Ammon's horn (tissue), 1 donor: Measurements from ENCODE around the gene SDK1.

Source experiments
- DNase-seq: peaks from one replicate; pipeline ENCODE4 v3.0.0-alpha.2; 2016; ENCODE audit warnings: low spot score

The SDK1 gene, protein sequence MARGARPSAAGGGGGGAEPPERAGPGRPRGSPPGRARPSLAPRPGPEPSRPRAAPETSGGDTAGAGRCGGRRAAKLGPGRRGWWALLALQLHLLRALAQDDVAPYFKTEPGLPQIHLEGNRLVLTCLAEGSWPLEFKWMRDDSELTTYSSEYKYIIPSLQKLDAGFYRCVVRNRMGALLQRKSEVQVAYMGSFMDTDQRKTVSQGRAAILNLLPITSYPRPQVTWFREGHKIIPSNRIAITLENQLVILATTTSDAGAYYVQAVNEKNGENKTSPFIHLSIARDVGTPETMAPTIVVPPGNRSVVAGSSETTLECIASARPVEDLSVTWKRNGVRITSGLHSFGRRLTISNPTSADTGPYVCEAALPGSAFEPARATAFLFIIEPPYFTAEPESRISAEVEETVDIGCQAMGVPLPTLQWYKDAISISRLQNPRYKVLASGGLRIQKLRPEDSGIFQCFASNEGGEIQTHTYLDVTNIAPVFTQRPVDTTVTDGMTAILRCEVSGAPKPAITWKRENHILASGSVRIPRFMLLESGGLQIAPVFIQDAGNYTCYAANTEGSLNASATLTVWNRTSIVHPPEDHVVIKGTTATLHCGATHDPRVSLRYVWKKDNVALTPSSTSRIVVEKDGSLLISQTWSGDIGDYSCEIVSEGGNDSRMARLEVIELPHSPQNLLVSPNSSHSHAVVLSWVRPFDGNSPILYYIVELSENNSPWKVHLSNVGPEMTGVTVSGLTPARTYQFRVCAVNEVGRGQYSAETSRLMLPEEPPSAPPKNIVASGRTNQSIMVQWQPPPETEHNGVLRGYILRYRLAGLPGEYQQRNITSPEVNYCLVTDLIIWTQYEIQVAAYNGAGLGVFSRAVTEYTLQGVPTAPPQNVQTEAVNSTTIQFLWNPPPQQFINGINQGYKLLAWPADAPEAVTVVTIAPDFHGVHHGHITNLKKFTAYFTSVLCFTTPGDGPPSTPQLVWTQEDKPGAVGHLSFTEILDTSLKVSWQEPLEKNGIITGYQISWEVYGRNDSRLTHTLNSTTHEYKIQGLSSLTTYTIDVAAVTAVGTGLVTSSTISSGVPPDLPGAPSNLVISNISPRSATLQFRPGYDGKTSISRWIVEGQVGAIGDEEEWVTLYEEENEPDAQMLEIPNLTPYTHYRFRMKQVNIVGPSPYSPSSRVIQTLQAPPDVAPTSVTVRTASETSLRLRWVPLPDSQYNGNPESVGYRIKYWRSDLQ (N-terminal part only)

DNA sequence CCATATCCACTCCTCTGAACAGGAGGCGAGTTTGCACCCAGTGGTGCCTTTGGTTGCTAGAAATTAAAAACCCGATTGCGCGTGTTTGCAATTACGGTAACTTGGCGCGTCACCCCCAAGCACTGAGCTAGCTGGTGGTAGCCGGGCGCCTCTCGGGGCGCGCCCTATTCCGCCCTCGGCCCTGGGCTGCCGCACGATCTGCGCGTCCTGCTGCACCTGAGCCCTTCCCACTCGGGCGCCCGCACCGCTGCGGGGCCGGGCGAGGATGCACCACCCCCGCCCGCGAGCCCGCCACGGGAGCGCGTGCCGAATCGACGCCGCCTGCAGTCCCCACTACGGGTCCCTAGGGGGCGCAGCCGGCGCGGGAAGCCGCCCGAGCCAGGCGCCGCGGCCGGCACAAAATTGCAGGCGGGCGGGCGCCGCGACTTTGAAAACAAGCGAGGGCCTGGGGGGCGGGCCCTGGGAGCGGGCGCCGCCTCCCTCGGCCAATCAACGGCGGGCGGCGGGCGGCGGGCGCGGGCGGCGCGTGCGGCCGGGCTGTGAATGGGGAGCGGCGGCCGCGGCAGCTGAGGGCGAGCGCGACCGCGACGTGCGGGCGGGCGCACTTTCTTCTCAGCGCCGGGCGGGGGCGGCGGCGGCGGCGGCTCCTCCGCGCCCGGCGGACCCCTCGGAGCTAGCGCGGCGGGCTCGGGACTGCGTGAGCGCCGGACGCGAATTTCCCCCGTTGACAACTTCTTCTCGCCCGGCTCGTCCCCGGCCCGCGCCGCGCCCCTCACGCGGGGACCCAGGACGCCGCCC is at the start of gene SDK1:
Gene SDK1, plus strand, starts transcription at position 602 of the 798 bp plus-strand sequence. CDS start 335 bp downstream, outside the sequence.
- DNase-seq, result peak; percentile 88

DNA sequence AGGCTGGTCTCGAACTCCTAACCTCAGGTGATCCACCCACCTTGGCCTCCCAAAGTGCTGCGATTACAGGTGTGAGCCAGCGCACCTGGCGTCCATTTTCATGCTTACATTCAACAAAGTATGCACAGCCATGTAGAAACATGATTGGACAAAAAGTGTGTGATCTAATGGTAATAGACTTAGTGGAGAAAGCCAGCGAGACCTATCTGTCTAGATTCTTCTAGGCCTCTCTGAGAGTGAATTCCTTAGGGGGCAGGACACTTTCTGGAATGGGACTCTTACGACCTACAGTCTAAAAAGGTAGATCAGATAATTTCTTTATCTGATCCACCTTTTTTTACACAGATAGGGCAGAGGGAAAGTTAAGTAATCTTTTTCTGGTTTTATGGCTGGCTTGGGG is 46.3 kb upstream of the SDK1 start:
- DNase-seq, result no peak

DNA sequence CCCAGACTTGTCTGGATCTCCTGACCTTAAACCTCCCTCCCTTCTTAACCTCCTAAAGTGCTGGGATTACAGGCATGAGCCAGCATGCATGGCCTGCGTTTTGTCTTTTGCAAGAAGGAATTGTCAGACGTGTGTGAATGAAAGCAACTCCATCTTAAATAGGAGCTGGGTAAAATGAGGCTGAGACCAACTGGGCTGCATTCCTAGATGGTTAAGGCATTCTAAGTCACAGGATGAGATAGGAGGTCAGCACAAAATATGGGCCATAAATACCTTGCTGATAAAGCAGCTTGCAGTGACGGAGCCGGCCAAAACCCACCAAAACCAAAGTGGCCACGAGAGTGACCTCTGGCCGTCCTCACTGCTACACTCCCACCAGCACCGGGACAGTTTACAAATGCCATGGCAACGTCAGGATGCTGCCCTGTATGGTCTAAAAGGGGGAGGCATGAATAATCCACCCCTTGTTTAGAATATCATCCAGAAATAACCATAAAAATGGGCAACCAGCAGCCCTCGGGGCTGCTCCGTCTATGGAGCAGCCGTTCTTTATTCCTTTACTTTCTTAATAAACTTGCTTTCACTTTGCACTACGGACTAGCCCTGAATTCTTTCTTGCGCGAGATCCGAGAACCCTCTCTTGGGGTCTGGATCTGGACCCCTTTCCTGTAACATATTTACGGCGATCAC is 41.2 kb upstream of the SDK1 start:
- no peak for DNase-seq

DNA sequence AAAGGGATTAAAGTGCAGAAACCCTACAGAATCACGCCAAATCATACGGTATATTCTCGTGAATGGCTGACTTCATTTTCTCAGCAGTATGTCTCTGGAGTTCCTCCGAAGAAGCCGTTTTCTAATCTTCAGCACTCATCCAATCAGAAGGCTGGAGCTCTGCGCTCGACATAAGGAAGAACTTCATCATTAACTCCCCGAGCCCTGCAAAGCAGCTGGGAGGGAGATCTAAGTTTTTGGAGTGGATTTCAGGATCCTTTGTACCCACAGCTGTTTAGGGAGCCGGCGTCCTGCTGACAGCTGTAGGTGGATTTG is 40.7 kb upstream of the SDK1 start:
- DNase-seq, result no peak

DNA sequence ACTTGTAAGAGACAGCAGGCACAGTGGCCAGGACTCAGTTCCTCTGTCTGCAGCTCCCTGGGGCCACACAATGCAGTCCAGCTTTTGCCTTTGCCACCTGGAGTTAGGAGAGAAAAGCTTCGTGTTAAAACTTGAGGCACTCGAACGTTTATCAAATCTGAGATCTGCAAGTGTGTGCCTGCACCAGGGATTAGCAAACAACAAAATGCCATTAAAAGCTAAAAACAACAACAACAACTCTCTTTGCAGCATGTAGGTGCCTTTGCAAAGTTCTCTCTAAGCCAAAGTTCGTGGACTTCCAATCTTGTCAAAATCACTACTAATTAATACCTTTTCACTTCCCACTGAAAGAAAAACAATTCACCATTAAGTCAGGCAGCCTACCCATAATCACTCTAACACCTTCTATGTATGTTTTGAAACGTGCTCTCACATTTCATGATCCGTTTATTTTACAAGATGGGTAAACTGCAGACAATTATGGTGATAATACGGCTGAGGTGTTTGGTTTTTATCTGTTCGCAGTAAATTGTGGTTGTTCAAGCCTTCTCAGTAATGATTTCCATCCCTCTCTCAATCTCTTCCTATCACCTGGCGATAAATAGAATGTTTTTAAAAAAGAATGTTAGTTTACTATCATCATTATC is 36.2 kb upstream of the SDK1 start:
- DNase-seq, result no peak

DNA sequence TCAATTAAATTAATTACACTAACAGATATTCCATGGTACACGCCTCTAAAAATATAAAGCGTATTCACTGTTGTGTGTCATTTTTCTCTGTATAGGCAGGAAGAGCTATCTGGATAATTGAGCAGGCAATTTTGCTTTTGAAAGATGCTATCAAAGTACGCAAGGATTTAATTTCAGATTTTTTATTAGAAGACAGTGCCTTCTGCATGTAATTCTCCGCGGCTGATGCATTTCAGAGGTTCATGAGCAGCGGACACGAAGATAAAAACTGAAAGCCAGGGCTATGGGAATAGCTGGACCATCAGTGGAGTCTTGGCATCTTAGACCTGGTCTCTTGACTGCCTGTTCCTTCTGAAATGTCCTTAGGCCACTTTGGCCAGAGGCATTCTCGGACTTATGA is 35.7 kb upstream of the SDK1 start:
- no peak for DNase-seq

DNA sequence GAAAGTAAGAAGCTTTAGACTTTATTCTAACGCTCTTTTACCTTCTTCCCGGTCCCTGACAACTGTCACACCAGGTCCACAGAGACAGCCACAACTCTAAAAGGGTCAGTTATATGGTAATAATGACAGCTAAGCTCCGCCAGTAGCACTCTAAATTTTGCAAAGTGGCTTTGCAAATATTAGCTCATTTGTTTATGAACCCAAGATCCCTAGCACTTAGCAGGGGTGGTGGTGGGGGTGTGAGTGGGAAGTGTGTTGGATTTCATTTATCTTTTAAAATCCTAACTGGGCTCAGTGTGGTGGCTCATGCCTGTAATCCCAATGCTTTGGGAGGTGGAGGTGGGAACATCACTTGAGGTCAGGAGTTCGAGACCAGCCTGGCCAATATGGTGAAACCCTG is 34.8 kb upstream of the SDK1 start:
- DNase-seq, result no peak

DNA sequence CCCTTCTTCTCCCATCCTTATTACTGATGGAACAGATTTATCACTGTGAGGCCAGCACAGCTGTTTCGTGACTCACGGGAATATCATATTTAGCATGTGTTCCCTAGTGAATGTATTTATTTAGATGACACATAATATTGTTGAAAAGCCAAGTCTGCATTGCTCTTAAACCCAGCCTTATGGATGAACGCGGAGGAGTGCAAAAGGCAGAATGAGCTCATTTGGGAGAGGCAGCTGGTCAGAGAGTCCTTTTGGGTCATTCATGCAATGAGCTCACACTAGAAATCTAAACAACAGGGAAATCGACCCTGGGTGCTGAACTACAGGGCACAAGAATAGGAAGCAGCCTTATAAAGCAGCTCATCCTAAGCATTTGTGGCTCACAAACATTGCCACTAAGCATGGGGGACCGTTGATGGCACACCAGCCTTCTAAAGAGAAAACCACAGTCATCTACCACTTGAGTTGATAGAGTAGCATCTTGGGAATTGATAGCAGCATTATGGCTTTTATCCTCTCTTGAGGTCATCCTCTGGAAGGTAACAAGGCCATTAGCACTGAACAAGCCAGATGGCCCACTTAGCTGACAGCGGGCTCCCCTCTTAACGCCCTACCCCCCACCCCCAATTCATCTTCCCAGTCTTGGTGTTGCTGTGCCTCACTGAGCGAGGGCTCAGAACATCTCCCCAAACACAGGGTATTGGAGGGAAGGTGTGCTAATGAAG is 32.9 kb upstream of the SDK1 start:
- peak; percentile 47 for DNase-seq

DNA sequence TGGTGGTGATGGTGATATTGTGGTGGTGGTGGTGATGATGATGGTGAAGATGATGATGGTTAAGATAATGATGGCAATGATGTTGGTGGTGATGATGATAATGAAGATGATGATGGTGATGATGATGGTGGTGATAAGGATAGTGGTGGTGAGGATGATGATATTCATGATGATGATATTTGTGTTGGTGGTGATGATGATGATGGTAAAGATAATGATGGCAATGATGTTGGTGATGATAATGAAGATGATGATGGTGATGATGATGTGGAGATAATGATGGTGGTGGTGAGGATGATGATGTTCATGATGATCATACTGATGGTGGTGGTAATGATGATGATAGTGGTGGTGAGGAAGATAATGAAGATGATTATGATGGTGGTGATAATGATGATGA is 30.7 kb upstream of the SDK1 start:
- DNase-seq, result no peak

DNA sequence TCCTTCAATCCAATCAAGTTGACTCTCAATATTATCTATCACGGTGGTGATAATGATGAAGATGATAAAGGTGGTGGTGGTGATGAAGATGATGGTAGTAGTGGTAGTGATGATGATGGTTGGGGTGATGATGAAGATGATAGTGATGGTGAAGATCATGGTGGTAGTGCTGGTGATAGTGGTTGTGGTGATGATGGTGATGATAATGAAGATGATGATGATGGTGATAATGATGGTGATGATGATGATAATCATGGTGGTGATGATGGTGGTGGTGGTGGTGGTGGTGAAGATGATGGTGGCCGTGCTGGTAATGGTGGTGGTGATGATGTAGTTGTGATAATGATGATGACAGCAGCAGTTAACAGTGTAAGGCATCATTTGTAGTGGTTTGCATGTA is 29.8 kb upstream of the SDK1 start:
- no peak for DNase-seq

DNA sequence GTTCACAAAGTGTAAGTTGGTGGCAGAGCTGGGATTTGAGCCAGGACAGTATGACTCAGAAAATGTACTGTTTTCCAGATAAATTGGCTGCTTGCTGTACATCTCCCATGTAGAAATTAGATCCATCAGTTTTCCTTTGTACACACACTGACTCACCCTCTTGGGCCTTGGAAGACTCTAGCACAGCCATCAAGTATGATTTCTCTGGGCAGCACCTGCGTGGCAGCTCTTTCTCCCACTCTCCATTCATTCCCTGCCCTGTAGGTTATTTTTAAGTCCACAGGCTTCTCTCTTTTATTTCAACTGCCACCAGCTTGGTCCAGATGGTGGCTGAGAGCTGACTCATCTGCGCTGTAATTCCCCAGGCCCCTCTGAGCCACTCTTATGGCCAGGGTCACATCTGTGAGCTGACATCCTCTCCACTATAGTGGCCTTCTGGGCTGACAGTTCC is 28.3 kb upstream of the SDK1 start:
- DNase-seq, result no peak

DNA sequence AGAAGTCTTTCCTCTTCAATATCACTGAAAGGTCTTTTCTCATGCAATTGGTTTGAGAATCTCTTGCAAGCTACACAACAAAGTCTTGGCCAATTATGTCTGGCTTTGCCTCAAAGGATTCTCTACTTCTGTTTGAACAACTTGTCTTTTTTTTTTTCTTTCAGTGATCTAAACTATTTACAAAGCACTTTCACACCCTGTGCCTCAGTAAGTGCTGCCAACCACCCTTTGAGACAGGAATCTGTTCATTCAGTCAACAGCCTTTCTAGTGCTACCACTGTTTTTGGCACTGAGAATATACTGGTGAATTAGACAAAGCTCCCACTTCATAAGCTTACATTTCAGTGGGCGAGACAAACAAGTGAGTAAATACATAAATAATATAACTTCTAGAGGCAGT is 26.9 kb upstream of the SDK1 start:
- peak; percentile 60 for DNase-seq

DNA sequence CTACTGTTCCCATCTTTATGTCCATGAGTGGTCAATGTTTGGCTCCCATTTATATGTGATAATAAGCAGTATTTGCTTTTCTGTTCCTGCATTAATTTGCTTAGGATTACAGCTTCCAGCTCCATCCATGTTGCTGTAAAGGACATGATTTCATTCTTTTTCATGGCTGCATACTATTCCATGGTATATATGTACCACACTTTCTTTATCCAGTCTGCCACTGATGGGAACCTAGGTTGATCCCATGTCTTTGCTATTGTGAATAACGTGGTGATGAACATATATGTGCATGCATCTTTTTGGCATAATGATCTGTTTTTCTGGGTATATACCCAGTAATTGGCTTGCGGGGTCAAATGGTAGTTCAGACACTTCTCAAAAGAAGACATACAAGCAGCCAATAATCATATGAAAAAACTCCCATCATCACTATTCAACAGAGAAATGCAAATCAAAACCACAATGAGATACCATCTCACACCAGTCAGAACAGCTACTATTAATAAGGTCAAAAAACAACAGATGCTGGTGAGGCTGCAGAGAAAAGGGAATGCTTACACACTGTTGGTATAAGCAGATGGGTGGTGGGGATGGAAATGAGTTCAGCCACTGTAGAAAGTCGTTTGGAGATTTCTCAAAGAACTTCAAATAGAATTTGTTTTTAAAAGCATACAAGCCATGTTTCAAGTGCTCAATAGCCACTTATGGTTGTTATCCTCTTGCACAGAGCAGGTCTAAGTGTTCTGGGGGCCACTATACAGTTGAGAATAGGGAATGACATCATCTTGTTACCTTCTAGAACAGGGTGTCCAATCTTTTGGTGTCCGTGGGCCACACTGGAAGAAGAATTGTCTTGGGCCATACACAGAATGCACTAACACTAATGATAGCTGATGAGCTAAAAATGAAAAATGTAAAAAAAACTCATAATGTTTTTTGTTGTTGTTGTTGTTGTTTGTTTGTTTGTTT is 23.2 kb upstream of the SDK1 start:
- no peak for DNase-seq

DNA sequence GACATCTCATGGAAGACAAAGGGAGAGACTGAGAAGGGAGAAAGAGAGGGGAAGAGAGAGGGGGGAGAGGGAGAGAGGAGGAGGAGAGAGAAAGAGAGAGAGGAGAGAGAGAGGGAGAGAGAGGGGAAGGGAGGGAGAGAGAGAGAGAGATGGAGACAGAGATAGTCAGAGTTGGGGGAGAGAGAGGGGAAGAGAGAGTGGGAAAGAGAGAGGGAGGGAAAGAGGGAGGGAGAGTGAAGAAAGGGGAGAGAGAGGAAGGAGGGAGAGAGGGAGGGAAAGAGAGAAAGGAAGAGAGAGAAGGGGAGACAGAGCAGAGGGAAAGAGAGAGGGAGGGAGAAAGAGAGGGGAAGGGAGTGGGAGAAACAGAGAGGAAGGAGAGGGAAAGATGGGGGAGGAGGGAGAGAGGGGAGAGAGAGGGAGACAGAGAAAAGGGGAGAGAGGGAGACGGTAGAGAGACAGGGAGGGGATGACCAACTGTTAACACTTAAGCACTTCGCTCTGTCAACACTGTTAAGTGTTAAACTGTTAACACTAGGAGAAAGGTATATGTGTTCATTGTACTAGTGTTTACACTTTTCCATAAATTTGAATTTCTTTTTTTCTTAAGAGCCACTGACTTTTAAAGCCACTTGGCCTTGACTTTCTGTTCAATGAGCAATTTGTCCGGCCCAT is 21.8 kb upstream of the SDK1 start:
- no peak for DNase-seq

DNA sequence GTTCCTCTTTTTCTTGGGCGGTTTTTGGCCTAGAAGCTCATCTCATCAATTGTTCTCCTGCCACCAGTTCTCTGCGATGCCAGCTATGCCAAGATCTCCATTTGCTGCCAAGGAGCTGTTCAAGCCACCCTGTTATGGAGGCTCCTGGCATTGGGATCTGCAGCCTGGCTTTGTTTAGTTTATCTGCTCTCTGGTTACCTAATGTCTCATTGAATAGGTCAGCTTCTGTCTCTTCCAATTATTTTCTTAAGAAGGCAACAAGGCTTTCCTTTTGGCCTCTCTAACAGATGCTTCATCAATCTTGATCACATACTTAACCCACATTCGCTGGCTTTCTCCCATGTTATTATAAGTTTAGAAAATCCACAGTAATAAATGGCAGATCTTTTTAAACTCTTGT is 20.6 kb upstream of the SDK1 start:
- no peak for DNase-seq

DNA sequence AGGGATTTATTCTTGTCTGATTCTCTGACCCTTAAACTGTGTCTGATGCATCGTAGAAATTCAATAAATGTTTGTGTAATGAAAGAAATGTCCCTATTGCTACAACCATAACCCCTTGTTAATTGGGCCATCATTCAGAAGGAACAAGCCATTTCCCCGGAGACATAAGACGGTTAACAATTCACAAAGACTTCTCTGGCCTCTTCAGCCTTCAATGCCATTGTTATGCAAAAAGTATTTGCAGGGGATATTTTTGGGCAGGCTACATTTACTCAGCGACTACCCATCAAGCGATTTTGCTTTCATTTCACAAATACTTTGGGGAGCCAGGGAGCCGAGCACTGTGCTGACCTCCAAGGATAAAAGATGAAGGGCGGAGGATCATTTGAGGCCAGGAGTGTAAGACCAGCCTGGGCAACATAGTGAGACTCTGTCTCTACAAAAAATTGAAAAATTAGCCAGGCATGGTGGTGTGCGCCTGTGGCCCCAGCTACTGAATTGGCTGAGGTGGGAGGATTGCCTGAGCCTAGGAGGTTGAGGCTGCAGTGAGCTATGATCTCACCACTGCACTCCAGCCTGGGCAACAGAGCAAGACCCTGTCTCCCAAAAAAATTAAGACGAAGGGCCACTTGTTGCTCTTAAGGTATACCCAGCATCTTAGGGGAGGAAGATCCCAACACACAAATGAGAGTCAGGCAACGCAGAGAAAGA is 20.0 kb upstream of the SDK1 start:
- DNase-seq, result no peak

DNA sequence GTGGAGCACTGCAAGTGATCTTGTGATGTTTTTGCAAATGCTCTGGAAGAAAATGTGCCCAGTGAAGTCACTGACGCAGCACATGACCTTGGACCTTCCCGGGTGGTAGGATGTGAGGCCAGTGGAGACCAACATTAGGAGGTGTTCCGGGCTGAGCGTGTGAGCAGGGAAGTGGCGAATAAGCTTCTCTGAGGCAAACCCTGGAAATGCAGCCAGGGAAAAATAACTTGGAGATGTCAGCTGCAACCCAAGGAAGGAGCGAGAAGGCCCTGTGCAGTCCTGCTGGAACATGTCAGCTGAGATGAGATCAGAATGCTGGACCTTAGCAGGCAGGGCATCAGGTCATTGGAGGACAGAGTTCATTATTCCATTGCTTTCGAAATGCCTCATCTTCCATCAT is 18.6 kb upstream of the SDK1 start:
- no peak for DNase-seq
